Measurements from ENCODE around the gene ZNF691. TPM values are rescaled to one million over a fixed set of nuclear protein-coding genes. Genes with fewer than 3 reads are reported as not detected.

The ZNF691 gene
- total and polyA plus RNA-seq, 2 donors (not counting 3 experiments of a cell fraction or from before 2014, with no cell fraction given), result 6.6 to 6.9 TPM

GRCh38 chr1:42888013-42888633, 41.7 kb downstream of the ZNF691 start:
- H3K4me1 ChIP-seq (ENCODE audit: control insufficient read depth, extremely low read depth, insufficient read depth, low read length), result no peaks in the 10 kb centered on the region
- no peak overlapping the region for H3K4me2 ChIP-seq (ENCODE audit: insufficient read depth, low read length)
- intact Hi-C loops (cut with micrococcal nuclease), result no loop called here
- H3K36me3 ChIP-seq (ENCODE audit: control insufficient read depth in 2 of 2, extremely low read depth in 1 of 2, insufficient read depth in 2 of 2, low read length in 2 of 2), result no peaks in the 10 kb centered on the region
- H2AFZ ChIP-seq (ENCODE audit: low read depth, low read length), result no peak overlapping the region
- peaks cover 0 to 2% of the 10 kb centered on the region in 2 experiments for H3K27me3 ChIP-seq (ENCODE audit: control insufficient read depth in 2 of 2, insufficient read depth in 2 of 2, low read length in 2 of 2)
- no TSS peak for BruUV-seq (replicated peaks)
- dilution Hi-C loops (cut with MboI; ENCODE audit: extremely low pct_ligation_motif_present, low sequenced_read_pairs), result no loop called here
- H4K20me1 ChIP-seq (replicated peaks; ENCODE audit: control insufficient read depth, extremely low read depth, insufficient read depth, low read length), result no peaks in the 10 kb centered on the region
- no peak overlapping the region for H3K4me3 ChIP-seq (replicated peaks in 1 of 3; ENCODE audit: insufficient read depth in 1 of 3, low read depth in 1 of 3, low read length in 3 of 3)
- TF ChIP-seq GATA2 (IDR thresholded peaks at IDR 0.05; ENCODE audit: insufficient read depth, insufficient read length, low read depth, low read length), result no peak
- no peak for TF ChIP-seq JUN (IDR thresholded peaks at IDR 0.05; ENCODE audit: borderline replicate concordance, insufficient read depth, insufficient read length, low read depth)
- no peak for TF ChIP-seq EZH2 (IDR thresholded peaks at IDR 0.05; ENCODE audit: borderline replicate concordance, low read depth, low read length, severe bottlenecking)
- DNase-seq (ENCODE audit: low read depth, low spot score) (no peak), FAIRE-seq (no peak)
- H3K9me1 ChIP-seq (replicated peaks; ENCODE audit: control insufficient read depth, extremely low read depth, insufficient read depth, low read length), result no peaks in the 10 kb centered on the region
- CTCF ChIA-PET, result interaction anchor here (0.7 to 2.3 kb wide), 2 partner anchors 24 to 186 kb away, joined by 3 to 5 read pairs; no protein-coding TSS in a partner anchor
- no peak overlapping the region for H3K9ac ChIP-seq (replicated peaks; ENCODE audit: extremely low read depth, insufficient read depth, low read length)
- no peaks in the 10 kb centered on the region for H3K9me3 ChIP-seq (replicated peaks; ENCODE audit: control insufficient read depth, insufficient read depth, low read length)
- H3K27ac ChIP-seq (ENCODE audit: insufficient read depth, low read depth, low read length), result no peak overlapping the region
- H3K79me2 ChIP-seq (ENCODE audit: control insufficient read depth, insufficient read depth, low read length), result no peaks in the 10 kb centered on the region
- POLR2A ChIA-PET, result no interaction called here

GRCh38 chr1:42889264-42889663, 42.9 kb downstream of the ZNF691 start:
- no peak overlapping the region for H3K9ac ChIP-seq (replicated peaks; ENCODE audit: extremely low read depth, insufficient read depth, low read length)
- no peaks in the 10 kb centered on the region for H3K4me1 ChIP-seq (ENCODE audit: control insufficient read depth, extremely low read depth, insufficient read depth, low read length)
- dilution Hi-C loops (cut with MboI; ENCODE audit: extremely low pct_ligation_motif_present, low sequenced_read_pairs), result no loop called here
- no peaks in the 10 kb centered on the region for H3K79me2 ChIP-seq (ENCODE audit: control insufficient read depth, insufficient read depth, low read length)
- ChIA-PET POLR2A (no interaction called here), CTCF (interaction anchor here (1.3 to 2.3 kb wide), 2 partner anchors 24 to 184 kb away, joined by 4 to 5 read pairs; no protein-coding TSS in a partner anchor)
- TF ChIP-seq MAX (IDR thresholded peaks at IDR 0.05; ENCODE audit: insufficient read depth, insufficient read length) (no peak), POLR2A (IDR thresholded peaks at IDR 0.05; ENCODE audit: low read depth, low read length) (no peak), POLR2AphosphoS5 (IDR thresholded peaks at IDR 0.05; ENCODE audit: insufficient read depth, low read depth, low read length) (no peak), EZH2 (IDR thresholded peaks at IDR 0.05; ENCODE audit: borderline replicate concordance, low read depth, low read length, severe bottlenecking) (no peak), GATA2 (IDR thresholded peaks at IDR 0.05; ENCODE audit: insufficient read depth, insufficient read length, low read depth, low read length) (no peak), MYC (IDR thresholded peaks at IDR 0.05; ENCODE audit: low read depth, low read length) (no peak), FOS (IDR thresholded peaks at IDR 0.05; ENCODE audit: borderline replicate concordance, insufficient read depth, low read length) (no peak), JUN (IDR thresholded peaks at IDR 0.05; ENCODE audit: borderline replicate concordance, insufficient read depth, insufficient read length, low read depth) (no peak), CTCF (IDR thresholded peaks at IDR 0.05; ENCODE audit: extremely low read depth in 1 of 2, insufficient read depth in 1 of 2, low read depth in 1 of 2, low read length in 2 of 2) (no peak)
- no TSS peak for BruUV-seq (replicated peaks)
- peaks cover 3 to 5% of the 10 kb centered on the region in 2 experiments for H3K27me3 ChIP-seq (ENCODE audit: control insufficient read depth in 2 of 2, insufficient read depth in 2 of 2, low read length in 2 of 2)
- no peaks in the 10 kb centered on the region for H3K9me3 ChIP-seq (replicated peaks; ENCODE audit: control insufficient read depth, insufficient read depth, low read length)
- intact Hi-C loops (cut with micrococcal nuclease), result no loop called here
- no peak overlapping the region for H3K27ac ChIP-seq (ENCODE audit: insufficient read depth, low read depth, low read length)
- no peaks in the 10 kb centered on the region for H4K20me1 ChIP-seq (replicated peaks; ENCODE audit: control insufficient read depth, extremely low read depth, insufficient read depth, low read length)
- H3K4me2 ChIP-seq (ENCODE audit: insufficient read depth, low read length), result no peak overlapping the region
- H3K9me1 ChIP-seq (replicated peaks; ENCODE audit: control insufficient read depth, extremely low read depth, insufficient read depth, low read length), result no peaks in the 10 kb centered on the region
- DNase-seq (ENCODE audit: low read depth, low spot score) (no peak), FAIRE-seq (no peak)
- no peak overlapping the region for H2AFZ ChIP-seq (ENCODE audit: low read depth, low read length)
- H3K36me3 ChIP-seq (ENCODE audit: control insufficient read depth in 2 of 2, extremely low read depth in 1 of 2, insufficient read depth in 2 of 2, low read length in 2 of 2), result no peaks in the 10 kb centered on the region
- no peak overlapping the region for H3K4me3 ChIP-seq (replicated peaks in 1 of 3; ENCODE audit: insufficient read depth in 1 of 3, low read depth in 1 of 3, low read length in 3 of 3)

Measured in endothelial cell of umbilical vein (primary cell).